Measurements from ENCODE around the gene MRPL10.

Gene MRPL10

GRCh38 chr17:47856830-47857229 is 25.5 kb upstream of the MRPL10 start:
- Histone ChIP-seq H3K4me1 (ENCODE audit: control insufficient read depth, insufficient read depth, low read length, unreplicated experiment) (peaks cover 8% of the 10 kb centered on the region), H3K27ac (ENCODE audit: low read depth, low read length) (no peak overlapping the region), H3K27me3 (ENCODE audit: insufficient read depth, low read length) (peaks cover 52% of the 10 kb centered on the region), H3K4me3 (ENCODE audit: low read depth, low read length) (no peak overlapping the region), H3K36me3 (ENCODE audit: insufficient read depth, low read length) (no peaks in the 10 kb centered on the region), H2AFZ (ENCODE audit: low read length, unreplicated experiment) (no peak overlapping the region), H3K79me2 (ENCODE audit: control insufficient read depth, insufficient read depth, low read length, unreplicated experiment) (no peaks in the 10 kb centered on the region)

DNA sequence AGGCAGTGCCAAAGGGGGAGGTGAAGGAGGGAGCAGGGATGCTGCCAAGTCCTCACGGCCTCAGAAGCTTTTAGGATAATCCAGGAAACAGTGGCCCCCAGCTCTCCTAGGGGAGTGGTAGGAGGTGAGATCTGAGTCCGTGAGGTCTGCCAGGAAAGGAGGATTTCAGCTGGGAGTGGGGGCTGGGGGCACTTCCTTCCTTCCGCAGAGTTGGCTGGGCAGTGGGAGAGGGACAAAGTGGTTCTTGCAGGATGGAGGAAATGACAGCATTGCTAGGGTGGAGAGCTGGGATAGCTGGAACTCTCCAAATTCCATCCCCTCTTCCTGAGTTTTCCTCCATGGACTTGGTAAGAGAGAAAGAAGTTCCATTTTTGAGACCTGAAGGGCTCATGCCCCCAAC is 24.4 kb upstream of the MRPL10 start:
- Histone ChIP-seq H3K4me3 (ENCODE audit: low read depth, low read length) (no peak overlapping the region), H3K4me1 (ENCODE audit: control insufficient read depth, insufficient read depth, low read length, unreplicated experiment) (peaks cover 10% of the 10 kb centered on the region), H3K79me2 (ENCODE audit: control insufficient read depth, insufficient read depth, low read length, unreplicated experiment) (no peaks in the 10 kb centered on the region)

GRCh38 chr17:47853616-47854015 is 22.3 kb upstream of the MRPL10 start:
- no peak overlapping the region for H3K4me3 ChIP-seq (ENCODE audit: low read depth, low read length)
- H2AFZ ChIP-seq (ENCODE audit: low read length, unreplicated experiment), result no peak overlapping the region
- no peaks in the 10 kb centered on the region for H3K79me2 ChIP-seq (ENCODE audit: control insufficient read depth, insufficient read depth, low read length, unreplicated experiment)
- H3K27me3 ChIP-seq (ENCODE audit: insufficient read depth, low read length), result peaks cover 83% of the 10 kb centered on the region
- peaks cover 10% of the 10 kb centered on the region for H3K4me1 ChIP-seq (ENCODE audit: control insufficient read depth, insufficient read depth, low read length, unreplicated experiment)
- H3K36me3 ChIP-seq (ENCODE audit: insufficient read depth, low read length), result no peaks in the 10 kb centered on the region
- H3K27ac ChIP-seq (ENCODE audit: low read depth, low read length), result no peak overlapping the region

More for the DNA sequence above, 24.4 kb upstream of the MRPL10 start:
- Histone ChIP-seq H2AFZ (ENCODE audit: low read length, unreplicated experiment) (no peak overlapping the region), H3K27me3 (ENCODE audit: insufficient read depth, low read length) (peaks cover 62% of the 10 kb centered on the region), H3K36me3 (ENCODE audit: insufficient read depth, low read length) (no peaks in the 10 kb centered on the region), H3K27ac (ENCODE audit: low read depth, low read length) (no peak overlapping the region)

- Histone ChIP-seq H3K27ac (ENCODE audit: low read depth, low read length) (no peak overlapping the region), H3K4me3 (ENCODE audit: low read depth, low read length) (peak overlapping the region; percentile 34; the same call in 1 of the 2 replicates), H3K36me3 (ENCODE audit: insufficient read depth, low read length) (no peaks in the 10 kb centered on the region), H3K27me3 (ENCODE audit: insufficient read depth, low read length) (peaks cover 96% of the 10 kb centered on the region), H3K79me2 (ENCODE audit: control insufficient read depth, insufficient read depth, low read length, unreplicated experiment) (no peaks in the 10 kb centered on the region), H2AFZ (ENCODE audit: low read length, unreplicated experiment) (no peak overlapping the region), H3K4me1 (ENCODE audit: control insufficient read depth, insufficient read depth, low read length, unreplicated experiment) (peaks cover 10% of the 10 kb centered on the region)
Measured at GRCh38 chr17:47852113-47852949, 21.0 kb upstream of the MRPL10 start.

DNA sequence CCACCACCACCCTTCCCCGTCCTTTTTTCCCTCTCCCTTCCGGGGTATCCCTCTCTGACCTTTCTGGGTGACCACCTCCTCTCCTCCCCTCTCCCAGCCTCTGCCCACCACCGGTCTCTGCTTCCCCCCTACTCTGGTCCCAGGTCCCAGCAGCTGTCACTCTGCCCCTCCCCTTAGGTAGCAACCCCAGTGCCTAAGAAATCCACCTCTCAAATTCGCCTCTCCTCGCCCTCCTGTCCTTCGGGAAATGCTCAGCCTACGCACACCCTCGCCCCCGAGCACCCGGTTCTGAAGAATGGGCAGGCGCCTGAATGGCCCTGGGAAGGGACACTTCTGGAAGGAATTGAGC is 20.4 kb upstream of the MRPL10 start:
- Histone ChIP-seq H3K27ac (ENCODE audit: low read depth, low read length) (no peak overlapping the region), H3K36me3 (ENCODE audit: insufficient read depth, low read length) (no peaks in the 10 kb centered on the region), H3K4me3 (ENCODE audit: low read depth, low read length) (peak overlapping the region; percentile 34; the same call in 1 of the 2 replicates), H3K4me1 (ENCODE audit: control insufficient read depth, insufficient read depth, low read length, unreplicated experiment) (peaks cover 10% of the 10 kb centered on the region), H3K27me3 (ENCODE audit: insufficient read depth, low read length) (peaks cover 99% of the 10 kb centered on the region), H2AFZ (ENCODE audit: low read length, unreplicated experiment) (no peak overlapping the region), H3K79me2 (ENCODE audit: control insufficient read depth, insufficient read depth, low read length, unreplicated experiment) (no peaks in the 10 kb centered on the region)

GRCh38 chr17:47850692-47851573 is 19.6 kb upstream of the MRPL10 start, which contains the start of gene SP6:
TSS of gene SP6 (minus strand) at chr17:47851163. CDS start at chr17:47848429, 2,734 bp downstream.
- H3K27ac ChIP-seq (ENCODE audit: low read depth, low read length), result no peak within 1 kb of the TSS
- no peaks in the 10 kb centered on the region for H3K79me2 ChIP-seq (ENCODE audit: control insufficient read depth, insufficient read depth, low read length, unreplicated experiment)
- H3K36me3 ChIP-seq (ENCODE audit: insufficient read depth, low read length), result no peaks in the 10 kb centered on the region
- peaks cover 10% of the 10 kb centered on the region for H3K4me1 ChIP-seq (ENCODE audit: control insufficient read depth, insufficient read depth, low read length, unreplicated experiment)
- H2AFZ ChIP-seq (ENCODE audit: low read length, unreplicated experiment), result no peak within 1 kb of the TSS
- peaks cover 99% of the 10 kb centered on the region for H3K27me3 ChIP-seq (ENCODE audit: insufficient read depth, low read length)
- peak within 1 kb of the TSS; percentile 34; the same call in 1 of the 2 replicates for H3K4me3 ChIP-seq (ENCODE audit: low read depth, low read length)

DNA sequence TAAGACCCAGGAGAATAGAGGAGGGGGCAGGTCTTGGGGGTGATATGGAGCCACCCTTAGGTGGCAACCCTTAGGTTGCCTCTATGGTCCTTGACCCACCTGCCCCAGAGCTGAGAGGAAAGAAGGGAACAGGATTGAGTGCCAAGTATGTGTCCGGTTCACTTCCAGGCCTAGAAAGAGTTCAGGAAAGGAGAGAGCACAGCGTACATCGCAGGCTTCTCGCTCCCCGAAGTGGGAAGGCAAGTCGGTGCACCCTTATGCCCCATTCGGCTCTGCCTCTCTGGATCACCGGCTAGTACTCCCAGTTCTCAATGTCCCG is 19.0 kb upstream of the MRPL10 start:
- H2AFZ ChIP-seq (ENCODE audit: low read length, unreplicated experiment), result no peak overlapping the region
- peaks cover 10% of the 10 kb centered on the region for H3K4me1 ChIP-seq (ENCODE audit: control insufficient read depth, insufficient read depth, low read length, unreplicated experiment)
- H3K4me3 ChIP-seq (ENCODE audit: low read depth, low read length), result no peak overlapping the region
- H3K79me2 ChIP-seq (ENCODE audit: control insufficient read depth, insufficient read depth, low read length, unreplicated experiment), result no peaks in the 10 kb centered on the region
- H3K27ac ChIP-seq (ENCODE audit: low read depth, low read length), result no peak overlapping the region
- H3K36me3 ChIP-seq (ENCODE audit: insufficient read depth, low read length), result no peaks in the 10 kb centered on the region
- H3K27me3 ChIP-seq (ENCODE audit: insufficient read depth, low read length), result peaks cover 99% of the 10 kb centered on the region

DNA sequence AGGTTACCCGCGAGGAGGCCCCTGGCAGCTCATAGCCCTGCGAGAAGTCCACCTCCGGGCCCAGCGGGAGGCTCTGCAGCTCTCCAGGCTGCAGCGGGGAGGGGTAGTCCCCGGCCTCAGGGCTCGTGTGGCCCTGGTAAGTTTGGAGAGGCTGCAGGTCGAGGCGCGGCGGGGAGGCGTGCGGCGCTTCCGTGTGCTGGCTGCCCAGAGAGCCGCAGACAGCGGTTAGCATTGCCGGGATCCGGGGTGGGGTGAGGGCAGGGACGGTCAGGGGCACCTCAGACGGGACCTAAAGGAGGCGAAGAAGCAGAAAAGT is 16.8 kb upstream of the MRPL10 start:
- Histone ChIP-seq H3K36me3 (ENCODE audit: insufficient read depth, low read length) (no peaks in the 10 kb centered on the region), H3K79me2 (ENCODE audit: control insufficient read depth, insufficient read depth, low read length, unreplicated experiment) (no peaks in the 10 kb centered on the region), H3K27me3 (ENCODE audit: insufficient read depth, low read length) (peaks cover 82% of the 10 kb centered on the region), H3K27ac (ENCODE audit: low read depth, low read length) (no peak overlapping the region), H3K4me3 (ENCODE audit: low read depth, low read length) (no peak overlapping the region), H2AFZ (ENCODE audit: low read length, unreplicated experiment) (no peak overlapping the region), H3K4me1 (ENCODE audit: control insufficient read depth, insufficient read depth, low read length, unreplicated experiment) (peaks cover 10% of the 10 kb centered on the region)

DNA sequence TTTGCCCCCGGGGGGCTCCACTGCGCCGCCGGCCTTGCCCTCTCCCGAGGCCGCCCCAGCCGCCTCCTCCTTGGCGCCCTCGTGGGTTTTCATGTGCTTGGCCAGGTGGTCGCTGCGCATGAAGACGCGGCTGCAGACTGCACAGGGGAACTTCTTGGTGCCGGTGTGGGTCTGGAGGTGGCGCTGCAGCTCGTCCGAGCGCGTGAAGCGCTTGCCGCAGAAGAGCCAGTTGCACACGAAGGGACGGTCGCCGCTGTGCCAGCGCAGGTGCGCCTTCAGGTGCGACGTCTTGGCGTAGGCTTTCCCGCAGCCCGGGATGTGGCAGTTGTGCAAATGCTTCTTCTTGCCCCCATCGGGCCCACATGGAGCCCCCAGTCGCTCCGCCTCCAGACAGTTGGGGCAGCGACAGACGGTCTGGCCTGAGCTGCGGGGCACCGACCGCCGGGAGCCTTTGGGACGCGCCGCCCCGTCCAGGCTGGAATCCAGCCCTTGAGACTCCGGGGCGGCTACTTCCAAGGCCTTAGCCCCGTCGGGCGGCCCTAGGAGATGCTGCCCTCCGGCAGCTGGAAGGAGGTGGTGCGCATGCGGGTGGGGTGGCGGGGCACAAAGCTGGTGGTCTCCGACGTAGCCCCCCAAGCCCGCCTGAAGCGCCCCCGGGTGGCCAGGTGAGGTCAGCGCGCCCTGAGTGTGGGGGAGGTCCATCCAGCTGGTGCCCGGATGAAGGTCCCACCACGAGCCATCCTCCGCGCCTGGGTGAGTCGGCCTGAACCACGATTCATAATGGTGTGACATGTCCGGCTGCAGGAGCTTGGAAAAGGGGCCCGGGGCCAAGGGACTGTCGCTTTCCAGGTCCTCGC is 16.2 kb upstream of the MRPL10 start:
- no peaks in the 10 kb centered on the region for H3K79me2 ChIP-seq (ENCODE audit: control insufficient read depth, insufficient read depth, low read length, unreplicated experiment)

GRCh38 chr17:47846716-47847340 is 15.5 kb upstream of the MRPL10 start:
- no peaks in the 10 kb centered on the region for H3K36me3 ChIP-seq (ENCODE audit: insufficient read depth, low read length)
- H2AFZ ChIP-seq (ENCODE audit: low read length, unreplicated experiment), result no peak overlapping the region
- H3K27me3 ChIP-seq (ENCODE audit: insufficient read depth, low read length), result peaks cover 68% of the 10 kb centered on the region
- H3K4me3 ChIP-seq (ENCODE audit: low read depth, low read length), result no peak overlapping the region; the same call in 1 of the 2 replicates
- H3K79me2 ChIP-seq (ENCODE audit: control insufficient read depth, insufficient read depth, low read length, unreplicated experiment), result no peaks in the 10 kb centered on the region
- no peak overlapping the region for H3K27ac ChIP-seq (ENCODE audit: low read depth, low read length)
- peaks cover 2% of the 10 kb centered on the region for H3K4me1 ChIP-seq (ENCODE audit: control insufficient read depth, insufficient read depth, low read length, unreplicated experiment)

More for the DNA sequence above, 16.2 kb upstream of the MRPL10 start:
- H3K27me3 ChIP-seq (ENCODE audit: insufficient read depth, low read length), result peaks cover 76% of the 10 kb centered on the region
- H3K36me3 ChIP-seq (ENCODE audit: insufficient read depth, low read length), result no peaks in the 10 kb centered on the region
- no peak overlapping the region for H2AFZ ChIP-seq (ENCODE audit: low read length, unreplicated experiment)
- no peak overlapping the region; the same call in 1 of the 2 replicates for H3K4me3 ChIP-seq (ENCODE audit: low read depth, low read length)
- H3K27ac ChIP-seq (ENCODE audit: low read depth, low read length), result no peak overlapping the region
- H3K4me1 ChIP-seq (ENCODE audit: control insufficient read depth, insufficient read depth, low read length, unreplicated experiment), result peaks cover 9% of the 10 kb centered on the region
